GM18907 (cell line): ENCODE data around the gene MXD4.

ENCODE experiments used
- ATAC-seq: cut with Tn5 transposase; IDR thresholded peaks from one replicate; pipeline ENCODE4 v1.9.1; 2021; ENCODE audit warnings: mild to moderate bottlenecking, moderate library complexity; ENCODE audit not compliant: unreplicated experiment

MXD4 gene, protein sequence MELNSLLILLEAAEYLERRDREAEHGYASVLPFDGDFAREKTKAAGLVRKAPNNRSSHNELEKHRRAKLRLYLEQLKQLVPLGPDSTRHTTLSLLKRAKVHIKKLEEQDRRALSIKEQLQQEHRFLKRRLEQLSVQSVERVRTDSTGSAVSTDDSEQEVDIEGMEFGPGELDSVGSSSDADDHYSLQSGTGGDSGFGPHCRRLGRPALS

DNA sequence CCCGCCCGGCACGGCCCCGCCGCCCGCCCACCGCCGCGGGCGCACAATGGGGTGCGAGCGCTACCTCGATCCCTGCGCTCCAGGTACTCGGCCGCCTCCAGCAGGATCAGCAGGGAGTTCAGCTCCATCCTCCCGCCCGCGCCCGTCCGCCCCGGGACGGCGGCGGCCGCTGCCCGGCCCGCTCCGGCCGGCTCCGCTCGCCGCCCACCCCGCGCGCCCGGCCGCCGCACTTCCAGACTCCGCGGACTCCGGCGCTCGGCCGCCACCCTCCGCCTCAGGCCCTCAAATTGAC, at the start of gene MXD4:
TSS of gene MXD4 (minus strand) at position 257 of the 292 bp plus-strand sequence. CDS start at position 128, 129 bp downstream.
- no peak for ATAC-seq

DNA sequence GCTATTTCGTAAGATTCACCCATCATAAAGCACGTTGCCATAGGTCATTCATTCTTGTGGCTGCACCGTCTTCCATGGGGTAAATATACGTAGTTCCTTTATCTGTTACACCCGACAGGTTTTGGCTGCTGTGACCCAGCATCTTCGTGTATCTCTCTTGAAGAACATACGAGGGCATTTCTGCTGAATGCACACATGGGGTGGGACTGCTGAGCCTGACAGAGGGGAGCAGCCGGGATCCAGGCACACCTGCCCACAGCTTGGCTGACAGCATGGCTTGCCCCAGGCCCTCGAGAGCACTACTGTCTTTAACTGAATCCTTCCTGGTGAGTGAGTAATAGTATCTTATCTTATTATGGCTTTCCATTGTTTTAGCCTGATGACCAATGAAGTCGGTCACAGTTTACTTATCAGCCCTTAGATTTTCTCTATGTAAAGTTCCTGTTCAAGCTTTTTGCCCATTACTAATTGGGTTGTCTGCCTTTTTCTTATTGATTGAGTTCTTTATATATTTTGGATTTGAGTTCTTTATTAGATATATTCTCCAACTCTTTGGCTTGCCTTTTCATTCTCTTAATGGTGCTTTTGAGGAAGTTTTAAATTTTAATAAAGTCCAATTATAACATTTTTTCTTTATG, 45.0 kb upstream of the MXD4 start:
- no peak for ATAC-seq

DNA sequence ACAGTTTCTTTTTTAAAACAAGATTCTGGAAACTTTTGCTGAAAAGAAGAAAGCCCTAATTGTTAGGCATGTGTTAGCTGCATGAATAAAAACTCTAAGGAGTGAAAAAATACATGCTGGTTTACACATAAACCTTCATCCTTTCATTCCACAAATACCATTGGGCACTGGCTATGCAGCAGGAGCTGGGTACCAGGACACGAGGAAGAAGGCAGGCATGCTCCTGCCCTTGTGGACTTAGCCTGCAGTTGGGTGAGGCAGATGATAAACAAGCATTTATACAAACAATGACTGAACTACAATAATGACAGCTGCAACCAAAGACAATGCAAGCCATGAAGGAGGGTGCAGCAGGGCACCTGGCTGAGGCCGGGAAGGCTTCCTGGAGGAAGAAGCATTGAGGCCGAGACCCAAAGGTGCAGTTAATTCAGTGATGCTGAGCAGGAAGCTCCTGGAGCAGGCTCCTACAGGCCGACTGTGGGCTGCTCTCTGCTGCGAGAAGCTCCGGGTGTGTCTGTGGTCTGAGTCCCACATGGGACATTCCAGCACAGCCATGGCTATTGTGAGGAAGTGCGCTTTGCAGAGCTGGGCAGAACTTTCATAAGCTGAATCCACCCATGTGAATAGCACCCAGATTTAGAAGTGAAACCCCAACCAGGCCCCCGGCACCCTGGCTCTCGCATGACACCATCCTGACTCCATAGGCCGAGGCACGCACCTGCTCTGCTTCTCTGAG, 44.0 kb upstream of the MXD4 start:
- no peak for ATAC-seq

DNA sequence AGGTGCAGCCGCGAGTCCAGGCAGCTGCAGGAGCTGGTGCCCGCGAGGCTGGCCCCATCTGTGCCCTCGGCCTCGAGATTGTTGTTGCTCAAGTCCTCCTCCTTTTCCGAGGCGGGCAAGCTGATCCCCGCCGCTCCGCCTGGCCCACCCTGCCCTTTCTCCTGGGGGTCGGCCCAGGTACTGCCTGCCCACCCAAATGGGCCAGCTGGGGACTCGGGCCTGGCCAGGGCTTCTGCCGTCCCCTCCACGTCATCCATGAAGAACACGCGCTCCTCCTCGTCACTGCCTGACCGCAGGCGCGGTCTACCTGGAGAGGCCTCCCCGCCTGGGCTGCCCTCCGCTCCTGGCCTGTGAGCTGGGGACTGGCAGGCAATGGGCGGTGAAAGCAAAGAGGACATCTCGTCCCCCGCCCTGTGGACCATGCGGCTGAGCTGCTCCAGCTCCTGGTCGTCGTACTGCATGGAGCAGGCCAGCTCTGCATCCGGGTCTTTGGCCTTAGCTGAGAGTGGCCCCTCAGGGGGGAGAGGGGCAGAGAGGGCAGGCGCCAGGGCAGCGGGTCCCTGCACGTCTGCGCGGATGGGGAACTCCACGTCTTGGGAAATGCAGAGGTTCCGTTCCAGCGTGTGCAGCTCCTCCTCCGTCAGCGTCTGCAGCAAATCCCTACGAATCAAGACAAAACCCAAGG, 43.1 kb upstream of the MXD4 start:
- no peak for ATAC-seq

DNA sequence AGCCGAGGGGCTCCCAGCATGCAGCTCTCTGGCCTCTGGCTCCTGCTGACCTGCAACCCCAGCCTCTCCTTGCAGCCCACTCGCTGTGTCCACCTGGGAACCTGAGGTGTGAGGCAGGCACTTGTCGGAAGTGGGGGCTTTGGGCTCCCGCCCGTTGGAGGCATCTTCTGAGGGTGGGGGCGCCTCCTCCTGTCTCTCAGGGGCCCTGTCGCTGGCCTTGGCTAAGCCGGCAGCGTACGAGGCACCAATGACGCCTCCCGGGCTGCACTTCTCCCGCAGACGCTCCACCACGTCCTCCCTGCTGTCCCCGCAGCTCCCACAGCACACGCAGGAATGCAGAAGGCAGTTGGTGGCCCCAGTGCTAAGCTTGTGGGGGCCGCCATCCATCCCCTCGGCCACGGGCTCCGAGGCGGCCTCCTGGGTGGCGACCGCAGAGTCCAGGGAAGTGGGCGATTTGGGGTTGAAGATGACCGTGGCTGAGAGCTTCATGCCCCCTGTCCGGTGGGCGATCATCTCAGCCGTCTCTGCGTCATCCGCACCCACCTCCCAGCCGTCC, 42.5 kb upstream of the MXD4 start:
- no peak for ATAC-seq

DNA sequence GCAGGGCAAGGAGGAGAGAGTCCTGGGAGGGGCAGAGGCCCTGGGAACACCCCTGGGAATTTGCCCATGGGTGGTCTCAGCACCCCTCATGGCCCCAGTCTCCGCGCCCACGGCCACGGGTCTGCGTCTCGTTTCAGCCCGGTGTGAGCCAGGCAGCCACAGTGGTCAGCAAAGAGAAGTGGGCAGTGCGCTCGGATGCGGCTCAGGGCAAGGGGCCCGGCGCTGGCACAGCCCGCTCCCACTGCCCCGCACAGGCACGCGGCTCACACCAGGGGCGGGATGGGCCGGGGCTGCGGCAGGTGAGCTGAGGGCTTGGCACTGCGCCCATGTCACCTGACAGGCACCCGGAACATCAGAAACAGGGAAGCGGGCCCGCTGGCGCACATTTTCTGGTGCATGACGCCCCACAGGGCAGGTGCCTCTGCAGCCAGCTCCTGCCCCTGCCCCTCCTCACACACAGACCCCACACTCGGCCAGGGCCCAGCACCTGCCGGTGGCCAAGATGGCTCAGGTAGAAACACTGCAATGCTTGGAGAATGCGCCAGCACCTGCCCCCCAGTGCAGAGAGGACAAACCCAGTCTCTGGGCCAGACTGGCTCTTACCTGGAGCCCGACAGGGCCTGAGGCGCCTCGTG, 41.9 kb upstream of the MXD4 start:
- ATAC-seq, result no peak

DNA sequence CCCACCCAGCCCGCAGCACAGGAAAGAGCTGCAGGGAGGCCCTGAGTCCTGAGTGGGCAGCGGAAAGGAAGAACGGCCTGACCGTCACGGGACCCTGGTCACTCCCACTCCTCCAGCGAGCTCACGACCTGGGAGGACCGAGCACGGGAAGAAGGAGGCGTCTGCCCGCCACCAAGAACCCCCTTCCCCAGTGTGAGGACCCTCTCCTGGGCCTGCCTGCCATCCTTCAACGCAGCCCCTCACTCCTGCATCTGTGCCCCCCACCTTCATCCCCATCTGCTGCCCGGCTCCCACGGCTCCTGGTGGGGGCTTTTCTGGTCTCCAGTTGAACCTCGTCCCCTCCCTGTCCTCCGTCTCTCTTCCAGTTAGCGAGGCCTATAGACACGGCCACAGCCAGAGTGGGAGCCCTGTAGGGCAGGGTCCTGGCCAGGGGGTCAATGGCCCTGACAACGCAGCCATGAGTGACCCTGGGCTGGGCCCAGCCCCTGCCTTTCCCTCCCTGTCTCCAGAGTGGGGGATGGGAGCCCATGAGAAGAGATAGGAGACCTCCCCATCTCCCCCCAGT, 41.3 kb upstream of the MXD4 start:
- no peak for ATAC-seq

DNA sequence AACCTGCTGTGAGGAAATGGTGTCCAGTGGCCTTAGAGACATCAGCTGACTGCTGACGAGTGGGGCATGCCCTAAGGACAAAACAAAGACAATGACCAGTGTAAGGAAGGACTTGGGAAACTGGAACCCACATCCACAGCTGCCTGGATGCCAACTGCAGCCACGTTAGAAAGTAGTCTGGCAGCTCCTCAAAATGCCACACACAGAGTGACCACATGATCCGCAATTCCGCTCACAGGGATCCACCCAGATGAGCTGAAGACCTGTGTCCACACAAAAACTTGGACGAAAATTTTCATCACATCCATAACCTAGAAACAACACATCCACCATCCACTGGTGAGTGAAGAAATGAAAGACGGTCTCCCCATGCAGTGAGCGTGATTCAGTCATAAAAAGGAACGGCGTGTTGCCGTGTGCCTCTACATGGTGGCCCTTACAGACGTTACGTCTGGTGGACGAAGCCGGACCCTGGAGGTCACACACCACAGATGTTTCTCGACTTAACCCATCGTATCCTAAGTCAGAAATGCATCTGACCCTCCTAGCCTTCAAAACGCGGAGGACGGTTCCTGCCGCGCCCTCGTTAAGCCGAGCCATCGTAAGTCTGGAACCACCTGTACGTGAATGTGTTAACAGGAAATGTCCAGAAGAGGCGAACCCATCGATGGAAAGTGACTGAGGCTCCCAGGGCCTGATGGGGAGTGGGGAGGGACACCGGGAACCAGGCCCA, 40.6 kb upstream of the MXD4 start:
- no peak for ATAC-seq

DNA sequence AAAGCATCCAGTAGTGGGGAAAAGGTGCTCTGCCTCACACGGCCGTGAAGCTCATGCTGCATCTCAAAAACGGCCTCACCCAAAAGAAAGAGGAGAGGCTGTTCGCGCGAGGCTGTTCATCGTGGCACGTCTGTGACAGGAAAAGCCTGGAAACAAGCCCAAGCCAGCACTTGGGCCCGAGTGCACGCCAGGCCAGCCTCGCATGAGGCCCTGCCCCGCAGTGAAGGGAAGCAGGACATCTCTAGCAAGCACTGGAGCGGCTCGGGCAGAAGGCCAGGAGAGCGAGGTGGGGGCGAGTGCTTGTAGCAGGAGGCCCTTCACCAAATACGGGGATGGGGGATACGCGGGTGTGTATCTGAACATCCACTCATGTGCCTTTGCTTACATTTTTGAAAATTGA, 39.9 kb upstream of the MXD4 start:
- no peak for ATAC-seq

DNA sequence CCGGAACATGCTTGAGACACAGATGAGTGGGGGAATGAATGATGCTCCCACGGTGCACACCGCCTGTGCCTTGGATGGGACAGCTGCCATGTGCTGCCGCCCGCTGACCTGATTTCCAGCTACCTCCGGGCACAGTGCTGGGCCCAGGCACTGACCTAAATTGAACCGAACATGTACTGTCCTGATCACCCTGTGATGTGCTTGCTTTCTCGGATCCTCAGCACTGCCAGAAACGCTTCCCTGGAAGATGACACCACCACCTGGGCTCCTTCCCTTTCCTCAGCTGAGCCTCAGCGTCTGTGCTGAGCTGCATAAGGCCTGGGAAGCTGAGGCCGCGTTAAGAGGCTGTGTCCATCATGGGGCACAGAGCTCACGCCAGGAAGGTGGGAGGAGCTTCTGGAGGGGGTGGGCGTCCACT, 39.3 kb upstream of the MXD4 start:
- ATAC-seq, result no peak

DNA sequence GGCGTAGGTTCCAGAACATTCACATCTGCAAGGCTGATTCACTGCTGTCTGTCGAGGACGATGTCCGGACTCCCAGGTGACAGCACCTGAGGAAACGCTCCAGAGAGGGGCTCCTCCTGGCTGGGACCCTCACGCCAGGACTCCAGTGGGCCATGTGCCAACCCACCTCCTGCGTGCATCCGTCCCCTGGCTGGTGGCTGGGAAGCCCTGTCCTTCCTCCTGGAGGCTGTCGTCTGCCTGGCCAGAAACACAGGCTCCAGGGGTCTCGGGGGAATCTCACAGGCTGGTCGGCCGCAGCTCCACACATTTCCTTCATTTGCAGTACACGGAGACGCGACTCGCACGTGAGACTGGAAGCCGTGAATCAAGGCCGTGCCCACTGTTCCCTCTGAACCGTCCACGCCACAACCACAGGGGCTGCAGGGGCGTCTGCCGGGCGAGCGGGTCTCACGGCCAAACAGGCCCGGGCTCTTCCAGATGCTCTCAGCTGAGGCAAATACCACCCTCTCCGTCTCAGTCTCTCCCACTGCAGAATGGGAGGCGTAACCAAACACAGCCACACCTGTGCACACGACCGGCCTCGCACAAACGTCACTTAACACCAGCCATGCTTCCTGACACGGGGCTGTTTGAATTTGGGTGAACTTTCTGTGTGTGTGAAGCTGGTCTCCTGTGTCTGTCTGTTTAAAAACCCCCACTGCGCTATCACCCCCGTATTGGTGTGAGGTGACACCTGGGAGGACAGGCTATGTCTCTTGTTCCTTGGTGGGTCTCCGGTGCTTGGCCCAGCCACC, 38.7 kb upstream of the MXD4 start:
- no peak for ATAC-seq

DNA sequence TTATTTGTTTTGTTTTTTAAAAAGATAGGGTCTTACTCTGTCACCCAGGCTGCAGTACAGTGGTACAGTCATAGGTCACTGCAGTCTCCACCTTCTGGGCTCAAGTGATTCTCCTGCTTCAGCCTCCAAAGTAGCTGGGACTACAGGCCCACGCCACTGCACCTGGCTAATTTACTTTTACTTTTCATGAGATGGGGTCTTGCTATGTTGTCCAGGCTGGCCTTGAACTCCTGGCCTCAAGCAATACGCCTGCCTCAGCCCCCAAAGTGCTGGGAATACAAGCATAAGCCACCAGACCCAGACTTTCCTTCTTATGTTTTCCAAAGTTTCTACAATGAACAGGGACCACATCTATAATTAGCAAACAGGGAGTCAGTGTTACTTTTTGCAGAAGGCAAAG, 37.9 kb upstream of the MXD4 start:
- no peak for ATAC-seq

DNA sequence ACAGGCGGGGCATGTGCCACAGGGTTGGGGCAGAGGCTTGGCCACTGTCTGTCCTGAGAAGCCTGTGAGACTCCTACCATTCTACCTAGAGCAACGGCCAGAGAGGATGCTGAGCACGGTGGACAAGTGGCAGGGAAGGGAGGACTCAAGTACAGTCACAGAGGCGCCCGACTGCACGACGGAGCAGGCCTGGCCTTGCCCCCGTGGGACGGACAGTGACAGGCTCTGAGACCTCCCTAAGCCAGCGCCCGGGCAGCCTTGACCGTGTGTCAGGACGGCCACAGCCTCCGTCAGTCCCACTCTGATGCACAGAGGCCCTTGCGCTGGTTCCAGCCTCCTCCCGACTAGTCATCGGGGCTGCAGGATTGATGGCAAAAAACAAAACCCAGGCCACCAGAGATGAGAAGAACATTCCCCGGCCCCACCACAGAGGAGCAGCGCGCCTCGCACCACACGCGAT, 36.7 kb upstream of the MXD4 start:
- ATAC-seq, result no peak

DNA sequence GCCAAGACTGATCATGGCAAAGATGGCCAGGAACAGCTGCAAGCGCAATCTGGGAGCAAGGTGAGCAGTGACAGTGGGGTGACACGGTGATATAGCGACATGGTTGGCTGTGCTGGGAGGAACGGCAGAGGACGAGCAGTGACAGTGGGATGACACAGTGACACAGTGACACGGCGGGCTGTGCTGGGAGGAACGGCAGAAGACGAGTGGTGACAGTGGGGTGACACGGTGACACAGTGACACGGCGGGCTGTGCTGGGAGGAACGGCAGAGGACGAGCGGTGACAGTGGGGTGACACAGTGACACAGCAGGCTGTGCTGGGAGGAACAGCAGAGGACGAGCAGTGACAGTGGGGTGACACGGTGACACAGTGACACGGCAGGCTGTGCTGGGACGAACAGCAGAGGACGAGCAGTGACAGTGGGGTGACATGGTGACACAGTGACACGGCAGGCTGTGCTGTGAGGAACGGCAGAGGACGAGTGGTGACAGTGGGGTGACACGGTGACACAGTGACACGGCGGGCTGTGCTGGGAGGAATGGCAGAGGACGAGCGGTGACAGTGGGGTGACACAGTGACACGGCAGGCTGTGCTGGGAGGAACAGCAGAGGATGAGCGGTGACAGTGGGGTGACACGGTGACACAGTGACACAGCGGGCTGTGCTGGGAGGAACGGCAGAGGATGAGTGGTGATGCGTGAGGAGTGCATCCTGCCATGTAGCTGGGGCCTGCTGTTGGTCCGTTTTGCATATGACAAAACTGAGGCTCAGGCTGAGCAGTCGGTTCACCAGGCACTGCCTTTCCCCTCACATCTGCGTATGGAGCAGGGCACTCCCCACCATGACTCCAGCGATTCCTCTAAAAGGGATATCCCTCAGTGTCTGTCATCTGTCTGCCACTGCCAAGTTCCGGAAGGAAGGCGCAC, 36.0 kb upstream of the MXD4 start:
- no peak for ATAC-seq

DNA sequence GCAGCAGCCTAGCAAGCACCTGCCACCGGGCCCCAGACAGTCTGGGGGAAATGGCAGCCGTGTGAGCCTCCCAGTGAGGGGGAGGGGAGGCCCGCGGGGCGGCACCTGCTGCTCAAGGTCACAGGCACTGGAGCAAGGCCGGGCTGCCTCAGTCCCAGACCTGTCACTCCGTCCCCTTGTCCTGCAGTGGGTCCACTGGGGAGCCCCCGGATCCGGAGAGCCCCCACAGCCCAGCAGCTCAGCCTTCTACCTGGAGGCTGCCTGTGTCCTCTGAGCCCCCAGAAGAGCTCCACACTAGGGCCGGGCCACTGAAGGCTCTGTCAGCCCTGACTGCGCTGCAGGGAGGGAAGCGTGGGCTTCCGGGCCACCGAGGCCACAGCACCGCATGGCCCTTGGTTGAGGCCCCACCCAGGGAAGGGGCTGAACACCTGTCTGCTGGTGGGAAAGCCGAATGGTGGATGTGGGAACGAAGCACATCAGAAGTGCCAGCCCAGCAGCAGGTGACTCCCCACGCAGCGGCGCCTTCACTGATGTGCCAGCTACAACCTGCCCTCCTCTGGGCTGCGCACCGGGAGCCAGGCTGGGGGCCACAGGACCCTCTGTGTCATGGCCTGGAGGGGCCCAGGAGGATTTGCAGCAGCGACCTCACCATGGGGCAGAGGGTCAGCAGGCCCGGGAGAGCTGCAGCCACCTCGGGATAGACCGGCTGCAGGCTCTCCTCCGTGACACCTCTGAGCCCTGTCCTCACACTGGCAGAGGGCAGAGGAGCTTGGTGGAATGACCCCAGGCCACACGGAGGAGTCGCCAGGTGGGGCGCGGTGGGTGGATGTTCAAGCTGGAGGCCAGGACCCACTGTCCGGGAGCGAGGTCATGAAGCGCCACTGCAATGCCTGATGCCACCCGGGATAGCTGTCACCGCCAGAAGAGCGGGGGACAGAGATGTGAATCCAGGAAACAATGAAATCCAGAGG, 35.0 kb upstream of the MXD4 start:
- ATAC-seq, result no peak

DNA sequence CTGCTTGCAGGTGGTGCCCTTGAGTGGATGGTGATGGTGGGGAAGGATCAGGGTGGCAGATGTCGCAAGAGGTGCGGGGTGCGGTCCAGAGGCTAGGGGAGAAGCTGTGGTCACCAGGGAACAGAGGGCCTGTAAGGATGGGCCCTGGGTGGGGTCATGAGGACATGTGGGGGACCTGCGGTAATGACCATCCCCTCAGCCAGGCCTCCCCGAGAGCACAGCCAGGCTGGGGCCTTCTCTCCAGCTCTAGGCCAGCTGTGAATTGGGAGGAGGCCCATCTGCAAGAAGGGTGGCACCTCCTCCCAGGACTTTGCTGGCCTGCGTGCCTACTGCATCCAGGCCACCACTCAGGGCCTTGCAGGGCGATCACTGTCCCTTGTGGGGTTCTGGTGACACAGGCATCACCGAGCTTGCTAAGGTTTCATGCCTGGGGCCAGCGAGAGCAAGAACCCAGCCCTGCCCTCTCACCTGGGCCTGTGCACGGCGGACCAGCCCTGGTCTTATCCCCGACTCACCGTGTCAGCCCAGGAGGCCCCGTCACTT, 34.1 kb upstream of the MXD4 start:
- no peak for ATAC-seq

DNA sequence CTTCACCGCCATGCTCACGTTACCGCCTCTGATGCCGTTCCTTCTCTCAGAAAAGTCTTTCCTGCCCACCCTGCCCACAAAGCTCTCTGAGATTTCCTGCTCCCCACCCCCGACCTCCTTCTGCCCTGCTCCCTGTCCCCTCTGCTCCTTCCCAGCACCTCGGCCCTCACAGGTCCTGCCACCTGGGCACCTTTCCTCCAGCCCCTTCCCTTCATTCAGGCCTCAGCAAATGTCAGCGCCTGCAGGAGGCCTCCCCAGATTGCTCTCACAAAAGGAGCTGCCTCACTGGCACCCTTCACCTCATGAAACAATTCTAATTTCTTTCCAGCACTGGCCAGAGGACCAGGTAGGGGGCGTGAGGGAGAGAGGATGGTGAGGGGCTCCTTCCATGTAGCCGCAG, 33.6 kb upstream of the MXD4 start:
- no peak for ATAC-seq
